Measurements from ENCODE around the gene ATP7B.

The ATP7B gene

GRCh38 chr13:51976423-51976822 lies 34.8 kb downstream of the ATP7B start:
- DNase-seq: no peak

GRCh38 chr13:51974482-51974881 lies 36.8 kb downstream of the ATP7B start:
- no peak for DNase-seq

GRCh38 chr13:51971520-51972426 lies 39.5 kb downstream of the ATP7B start:
- no peak for DNase-seq

- no peak for DNase-seq
These were observed 40.9 kb downstream of the ATP7B start for GRCh38 chr13:51970349-51970748.

GRCh38 chr13:51967482-51968446 lies 43.5 kb downstream of the ATP7B start:
- no peak for DNase-seq

- no peak for DNase-seq
These were observed 45.1 kb downstream of the ATP7B start for GRCh38 chr13:51966186-51966585.

GRCh38 chr13:51961493-51962403 lies 49.5 kb downstream of the ATP7B start:
- no peak for DNase-seq

GRCh38 chr13:51960766-51961165 lies 50.5 kb downstream of the ATP7B start:
- no peak for DNase-seq

- no peak for DNase-seq
These were observed 51.5 kb downstream of the ATP7B start for GRCh38 chr13:51959773-51960172.

GRCh38 chr13:51958217-51958547 lies 53.1 kb downstream of the ATP7B start:
- DNase-seq: no peak

GRCh38 chr13:51957377-51958216 lies 53.7 kb downstream of the ATP7B start:
- no peak for DNase-seq

GRCh38 chr13:51956717-51957116 lies 54.5 kb downstream of the ATP7B start:
- DNase-seq: no peak

- DNase-seq: no peak
These were observed 55.2 kb downstream of the ATP7B start for GRCh38 chr13:51955816-51956603.

GRCh38 chr13:51955281-51955771 lies 55.9 kb downstream of the ATP7B start:
- peak; percentile 74 for DNase-seq

GRCh38 chr13:51953347-51954195 lies 57.7 kb downstream of the ATP7B start:
- DNase-seq: no peak

- DNase-seq: no peak
These were observed 60.5 kb downstream of the ATP7B start for GRCh38 chr13:51950722-51951121.

- no peak for DNase-seq
These were observed 65.0 kb downstream of the ATP7B start for GRCh38 chr13:51946163-51946669.

GRCh38 chr13:51945149-51945548 lies 66.1 kb downstream of the ATP7B start:
- no peak for DNase-seq

- no peak for DNase-seq
These were observed 66.8 kb downstream of the ATP7B start for GRCh38 chr13:51944428-51944827.

All from right hindlimb (tissue), 1 donor.